WTC11 (cell line): ENCODE measurements around the gene TERC. TPM values are rescaled to one million over a fixed set of nuclear protein-coding genes. Genes with fewer than 3 reads are reported as not detected.
A peak's percentile ranks its signal among the peaks of the same experiment; 100 is the strongest.

Experiments used
- ATAC-seq: fragments of 200-7000 bp; cut with Tn5 transposase; 2 replicates; pipeline ENCODE4 v1.10.0; 2021; ENCODE audit warnings: mild to moderate bottlenecking, moderate library complexity
- CTCF ChIA-PET: fragments of 300-600 bp; sonication (Branson Sonifier 250); formaldehyde crosslinking; loops from one replicate; lab custom pipeline; 2021; ENCODE audit warnings: antibody characterized with exemption; lab: Charles Lee
- POLR2A ChIA-PET: fragments of 350-600 bp; sonication (Branson Sonifier 250); formaldehyde crosslinking; loops from one replicate; lab custom pipeline; 2021; ENCODE audit warnings: antibody characterized with exemption; lab: Charles Lee
- DNase-seq: peaks from one replicate; pipeline ENCODE4 v3.0.0; 2021; ENCODE audit warnings: low spot score
- H3K27ac Mint-ChIP-seq: 2 replicates; pipeline ENCODE4 v1.8.0; 2021; ENCODE audit warnings: mixed read lengths
- H3K27me3 Mint-ChIP-seq: 2 replicates; pipeline ENCODE4 v1.8.0; 2021; ENCODE audit warnings: low read depth, mild to moderate bottlenecking, moderate library complexity, mixed read lengths
- H3K36me3 Mint-ChIP-seq: 2 replicates; pipeline ENCODE4 v1.8.0; 2021; ENCODE audit warnings: mixed read lengths
- H3K4me1 Mint-ChIP-seq: 2 replicates; pipeline ENCODE4 v1.8.0; 2022; ENCODE audit warnings: mixed read lengths
- H3K4me3 Mint-ChIP-seq: 2 replicates; pipeline ENCODE4 v1.8.0; 2021; ENCODE audit warnings: mild to moderate bottlenecking, moderate library complexity, mixed read lengths
- H3K9me3 Mint-ChIP-seq: 2 replicates; pipeline ENCODE4 v1.8.0; 2021; ENCODE audit warnings: mixed read lengths
- ATF2 ChIP-seq: sonication (generic); formaldehyde crosslinking; IDR thresholded peaks from 2 replicates; pipeline ENCODE4 v1.8.1; 2022; ENCODE audit warnings: low read depth, missing genetic modification reagents, borderline replicate concordance
- E2F1 ChIP-seq: sonication (generic); formaldehyde crosslinking; IDR thresholded peaks from 2 replicates; pipeline ENCODE4 v1.8.0; 2022; ENCODE audit warnings: mild to moderate bottlenecking, missing genetic modification reagents
- FOXK1 ChIP-seq: sonication (generic); formaldehyde crosslinking; IDR thresholded peaks from 2 replicates; pipeline ENCODE4 v1.8.0; 2022; ENCODE audit warnings: mild to moderate bottlenecking, moderate library complexity, missing genetic modification reagents
- HMGA2 ChIP-seq: fragments of 250-450 bp; sonication (Bioruptor Pico); IDR thresholded peaks from 2 replicates; pipeline ENCODE4 v1.4.0; 2021; ENCODE audit warnings: mild to moderate bottlenecking, moderate library complexity
- HMGXB4 ChIP-seq: sonication (generic); formaldehyde crosslinking; IDR thresholded peaks from 2 replicates; pipeline ENCODE4 v1.8.1; 2023; ENCODE audit warnings: mild to moderate bottlenecking, moderate library complexity, missing genetic modification reagents
- IRF2 ChIP-seq: sonication (generic); formaldehyde crosslinking; IDR thresholded peaks from 2 replicates; pipeline ENCODE4 v1.8.0; 2022; ENCODE audit warnings: low read depth, missing genetic modification reagents, borderline replicate concordance
- SMAD3 ChIP-seq: sonication (generic); formaldehyde crosslinking; IDR thresholded peaks from 2 replicates; pipeline ENCODE4 v1.8.0; 2022; ENCODE audit warnings: missing genetic modification reagents, mild to moderate bottlenecking, borderline replicate concordance
- TEAD1 ChIP-seq: sonication (generic); formaldehyde crosslinking; IDR thresholded peaks from 2 replicates; pipeline ENCODE4 v1.8.0; 2022; ENCODE audit warnings: mild to moderate bottlenecking, missing genetic modification reagents
- ZNF232 ChIP-seq: sonication (generic); formaldehyde crosslinking; IDR thresholded peaks from 2 replicates; pipeline ENCODE4 v1.8.0; 2022; ENCODE audit warnings: mild to moderate bottlenecking, missing genetic modification reagents
- total RNA-seq: library from RNA; stranded (reverse); gene quantifications from 3 replicates; pipeline ENCODE4 v1.2.3, GENCODE V29; 2021
- TF ChIP-seq, protein P1 (sequence below): fragments of 250-450 bp; sonication (Bioruptor Pico); IDR thresholded peaks from 2 replicates; pipeline ENCODE4 v1.9.0; 2021; ENCODE audit warnings: mild to moderate bottlenecking
- TF ChIP-seq, protein P2 (sequence below): sonication (generic); formaldehyde crosslinking; IDR thresholded peaks from 2 replicates; pipeline ENCODE4 v1.8.0; 2022; ENCODE audit warnings: missing genetic modification reagents
- TF ChIP-seq, protein P3 (sequence below): sonication (generic); formaldehyde crosslinking; IDR thresholded peaks from 2 replicates; pipeline ENCODE4 v1.8.1; 2022; ENCODE audit warnings: mild to moderate bottlenecking, moderate library complexity, missing genetic modification reagents
- TF ChIP-seq, protein P4 (sequence below): sonication (generic); formaldehyde crosslinking; IDR thresholded peaks from 2 replicates; pipeline ENCODE4 v1.8.1; 2023; ENCODE audit warnings: mild to moderate bottlenecking, missing genetic modification reagents, moderate library complexity

Gene TERC
- total RNA-seq, 1 experiment from 2014 or later = 34.3 TPM

GRCh38 chr3:169771497-169772304 is 6.8 kb upstream of the TERC start:
- Mint-ChIP-seq H3K4me3 (peak overlapping the region; percentile 98), H3K4me1 (peaks cover 32% of the 10 kb centered on the region), H3K27ac (peak overlapping the region; percentile 100), H3K9me3 (no peaks in the 10 kb centered on the region), H3K36me3 (peaks cover 15% of the 10 kb centered on the region; the same call in 1 of the 2 replicates), H3K27me3 (no peaks in the 10 kb centered on the region; the same call in 1 of the 2 replicates)
- CTCF ChIA-PET = interaction anchor here (0.6 to 0.9 kb wide), 3 partner anchors 41 to 710 kb away, joined by 3 to 4 read pairs (median 3); partner anchors contain the start of genes LRRC34 and LRRIQ4
- ATAC-seq (peak; percentile 4; the same call in 1 of the 2 replicates), DNase-seq (peak; percentile 53)
- TF ChIP-seq TEAD1 (CRISPR knock-in tag) = 0 out of 2 replicates have a peak, but pooled peaks have one; percentile 32
- TF ChIP-seq HMGXB4 (CRISPR knock-in tag) = peak; percentile 73; the same call in 1 of the 2 replicates
- no peak for TF ChIP-seq ZNF232 (CRISPR knock-in tag)
- no peak for TF ChIP-seq ATF2
- TF ChIP-seq, protein P1, sequence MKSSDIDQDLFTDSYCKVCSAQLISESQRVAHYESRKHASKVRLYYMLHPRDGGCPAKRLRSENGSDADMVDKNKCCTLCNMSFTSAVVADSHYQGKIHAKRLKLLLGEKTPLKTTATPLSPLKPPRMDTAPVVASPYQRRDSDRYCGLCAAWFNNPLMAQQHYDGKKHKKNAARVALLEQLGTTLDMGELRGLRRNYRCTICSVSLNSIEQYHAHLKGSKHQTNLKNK (CRISPR knock-in tag) = 0 out of 2 replicates have a peak, but pooled peaks have one; percentile 39
- no peak for TF ChIP-seq FOXK1 (CRISPR knock-in tag)
- POLR2A ChIA-PET = interaction anchor here (0.7 to 1.3 kb wide), 2 partner anchors 41 to 195 kb away, joined by 3 to 5 read pairs; partner anchors contain the start of genes LRRC34, LRRIQ4 and SEC62

DNA sequence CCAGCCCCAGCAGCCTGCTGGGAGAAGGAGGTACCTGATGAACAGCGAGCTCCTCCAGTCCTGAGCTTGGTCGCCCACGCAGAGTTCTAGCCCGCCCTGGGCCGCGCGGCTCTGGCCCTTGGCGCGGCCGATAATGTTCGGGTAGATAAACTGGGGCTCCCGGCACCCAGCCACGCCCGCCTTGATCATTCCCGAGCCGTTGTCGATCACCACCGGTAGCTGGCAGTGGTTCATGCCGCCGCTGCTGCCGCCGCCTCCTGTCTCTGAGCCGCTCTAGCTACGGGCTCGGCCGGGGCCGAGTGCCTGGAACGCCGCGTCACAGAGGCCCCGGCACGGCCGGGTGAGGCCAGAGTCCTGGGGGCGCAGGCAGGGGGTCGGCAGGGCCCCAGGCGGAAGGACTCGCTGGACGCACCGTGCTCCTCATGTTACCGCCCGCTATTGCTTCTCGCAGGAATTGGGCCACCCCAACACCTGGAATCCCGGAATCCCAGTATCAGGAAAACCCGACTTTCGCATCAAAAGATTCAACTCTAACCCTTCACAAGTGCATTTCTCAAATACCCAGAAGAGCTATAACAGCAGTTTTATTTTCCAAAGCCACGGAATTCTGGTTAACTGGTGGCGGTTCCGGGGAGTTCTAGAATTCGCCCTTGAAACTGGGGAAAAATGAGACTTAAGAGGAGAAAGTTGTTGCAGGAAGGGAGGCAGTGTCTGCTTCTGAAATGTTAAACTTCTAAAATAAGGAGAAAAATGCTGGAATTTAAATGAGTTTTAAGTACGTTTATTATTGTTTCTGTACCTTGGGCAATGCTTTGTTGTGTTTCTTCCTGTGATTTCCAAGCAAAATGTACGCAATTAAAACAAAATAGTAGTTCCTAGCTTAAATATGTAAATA is 4.7 kb upstream of the TERC start, which contains the start of gene ACTRT3:
TSS of gene ACTRT3 (minus strand) at position 275 of the 895 bp plus-strand sequence. CDS start at position 234, 41 bp downstream.
- ChIA-PET CTCF (interaction anchor here (0.6 to 1.5 kb wide), 5 partner anchors 101 to 644 kb away, joined by 3 to 6 read pairs (median 3); no protein-coding TSS in a partner anchor), POLR2A (interaction anchor here (0.7 kb wide), 1 partner anchor 43 kb away, joined by 3 read pairs; the partner anchor contains the start of genes LRRC34 and LRRIQ4)
- peaks cover 5% of the 10 kb centered on the region; the same call in 1 of the 2 replicates for H3K36me3 Mint-ChIP-seq
- H3K27ac Mint-ChIP-seq = peak within 1 kb of the TSS; percentile 96
- H3K4me3 Mint-ChIP-seq = peak within 1 kb of the TSS; percentile 92
- no peaks in the 10 kb centered on the region for H3K9me3 Mint-ChIP-seq
- DNase-seq = peak; percentile 81
- H3K27me3 Mint-ChIP-seq = no peaks in the 10 kb centered on the region; the same call in 1 of the 2 replicates
- peak; percentile 42 for ATAC-seq
- H3K4me1 Mint-ChIP-seq = peaks cover 20% of the 10 kb centered on the region
- TF ChIP-seq, protein P2, sequence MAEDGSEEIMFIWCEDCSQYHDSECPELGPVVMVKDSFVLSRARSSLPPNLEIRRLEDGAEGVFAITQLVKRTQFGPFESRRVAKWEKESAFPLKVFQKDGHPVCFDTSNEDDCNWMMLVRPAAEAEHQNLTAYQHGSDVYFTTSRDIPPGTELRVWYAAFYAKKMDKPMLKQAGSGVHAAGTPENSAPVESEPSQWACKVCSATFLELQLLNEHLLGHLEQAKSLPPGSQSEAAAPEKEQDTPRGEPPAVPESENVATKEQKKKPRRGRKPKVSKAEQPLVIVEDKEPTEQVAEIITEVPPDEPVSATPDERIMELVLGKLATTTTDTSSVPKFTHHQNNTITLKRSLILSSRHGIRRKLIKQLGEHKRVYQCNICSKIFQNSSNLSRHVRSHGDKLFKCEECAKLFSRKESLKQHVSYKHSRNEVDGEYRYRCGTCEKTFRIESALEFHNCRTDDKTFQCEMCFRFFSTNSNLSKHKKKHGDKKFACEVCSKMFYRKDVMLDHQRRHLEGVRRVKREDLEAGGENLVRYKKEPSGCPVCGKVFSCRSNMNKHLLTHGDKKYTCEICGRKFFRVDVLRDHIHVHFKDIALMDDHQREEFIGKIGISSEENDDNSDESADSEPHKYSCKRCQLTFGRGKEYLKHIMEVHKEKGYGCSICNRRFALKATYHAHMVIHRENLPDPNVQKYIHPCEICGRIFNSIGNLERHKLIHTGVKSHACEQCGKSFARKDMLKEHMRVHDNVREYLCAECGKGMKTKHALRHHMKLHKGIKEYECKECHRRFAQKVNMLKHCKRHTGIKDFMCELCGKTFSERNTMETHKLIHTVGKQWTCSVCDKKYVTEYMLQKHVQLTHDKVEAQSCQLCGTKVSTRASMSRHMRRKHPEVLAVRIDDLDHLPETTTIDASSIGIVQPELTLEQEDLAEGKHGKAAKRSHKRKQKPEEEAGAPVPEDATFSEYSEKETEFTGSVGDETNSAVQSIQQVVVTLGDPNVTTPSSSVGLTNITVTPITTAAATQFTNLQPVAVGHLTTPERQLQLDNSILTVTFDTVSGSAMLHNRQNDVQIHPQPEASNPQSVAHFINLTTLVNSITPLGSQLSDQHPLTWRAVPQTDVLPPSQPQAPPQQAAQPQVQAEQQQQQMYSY (CRISPR knock-in tag) = no peak
- TF ChIP-seq SMAD3 (CRISPR knock-in tag) (0 out of 2 replicates have a peak, but pooled peaks have one; percentile 62), IRF2 (CRISPR knock-in tag) (no peak), E2F1 (CRISPR knock-in tag) (0 out of 2 replicates have a peak, but pooled peaks have one; percentile 19), HMGA2 (CRISPR knock-in tag) (peak; percentile 63; the same call in 1 of the 2 replicates), ATF2 (no peak), HMGXB4 (CRISPR knock-in tag) (peak; percentile 94)
- TF ChIP-seq, protein P3, sequence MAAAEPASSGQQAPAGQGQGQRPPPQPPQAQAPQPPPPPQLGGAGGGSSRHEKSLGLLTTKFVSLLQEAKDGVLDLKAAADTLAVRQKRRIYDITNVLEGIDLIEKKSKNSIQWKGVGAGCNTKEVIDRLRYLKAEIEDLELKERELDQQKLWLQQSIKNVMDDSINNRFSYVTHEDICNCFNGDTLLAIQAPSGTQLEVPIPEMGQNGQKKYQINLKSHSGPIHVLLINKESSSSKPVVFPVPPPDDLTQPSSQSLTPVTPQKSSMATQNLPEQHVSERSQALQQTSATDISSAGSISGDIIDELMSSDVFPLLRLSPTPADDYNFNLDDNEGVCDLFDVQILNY (CRISPR knock-in tag) = no peak
- TF ChIP-seq, protein P4, sequence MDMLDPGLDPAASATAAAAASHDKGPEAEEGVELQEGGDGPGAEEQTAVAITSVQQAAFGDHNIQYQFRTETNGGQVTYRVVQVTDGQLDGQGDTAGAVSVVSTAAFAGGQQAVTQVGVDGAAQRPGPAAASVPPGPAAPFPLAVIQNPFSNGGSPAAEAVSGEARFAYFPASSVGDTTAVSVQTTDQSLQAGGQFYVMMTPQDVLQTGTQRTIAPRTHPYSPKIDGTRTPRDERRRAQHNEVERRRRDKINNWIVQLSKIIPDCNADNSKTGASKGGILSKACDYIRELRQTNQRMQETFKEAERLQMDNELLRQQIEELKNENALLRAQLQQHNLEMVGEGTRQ (CRISPR knock-in tag) = no peak
